ENCODE results near the gene CDX1.

CDX1 gene

DNA sequence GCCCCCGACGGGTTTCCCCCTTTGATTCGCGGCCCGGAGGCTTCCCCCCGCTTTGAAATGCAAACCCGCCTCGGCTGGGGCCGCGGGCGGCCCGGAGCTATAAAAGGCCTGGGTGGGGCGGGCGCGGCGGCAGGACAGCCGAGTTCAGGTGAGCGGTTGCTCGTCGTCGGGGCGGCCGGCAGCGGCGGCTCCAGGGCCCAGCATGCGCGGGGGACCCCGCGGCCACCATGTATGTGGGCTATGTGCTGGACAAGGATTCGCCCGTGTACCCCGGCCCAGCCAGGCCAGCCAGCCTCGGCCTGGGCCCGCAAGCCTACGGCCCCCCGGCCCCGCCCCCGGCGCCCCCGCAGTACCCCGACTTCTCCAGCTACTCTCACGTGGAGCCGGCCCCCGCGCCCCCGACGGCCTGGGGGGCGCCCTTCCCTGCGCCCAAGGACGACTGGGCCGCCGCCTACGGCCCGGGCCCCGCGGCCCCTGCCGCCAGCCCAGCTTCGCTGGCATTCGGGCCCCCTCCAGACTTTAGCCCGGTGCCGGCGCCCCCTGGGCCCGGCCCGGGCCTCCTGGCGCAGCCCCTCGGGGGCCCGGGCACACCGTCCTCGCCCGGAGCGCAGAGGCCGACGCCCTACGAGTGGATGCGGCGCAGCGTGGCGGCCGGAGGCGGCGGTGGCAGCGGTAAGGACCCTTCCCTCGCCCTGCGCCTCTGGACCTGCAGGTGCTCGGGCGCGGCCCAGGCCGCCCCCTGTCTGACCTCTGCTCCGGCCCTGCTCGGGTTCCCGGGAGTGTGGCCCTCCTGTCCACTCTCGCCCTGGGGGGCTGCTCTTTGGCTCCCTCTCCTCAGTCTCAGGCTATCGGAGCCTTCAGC, at the start of gene CDX1:
CDX1 (plus strand) TSS at position 129 of the 862 bp plus-strand sequence; CDS start at position 228, 99 bp downstream.
- H3K27ac Mint-ChIP-seq: peak within 1 kb of the TSS; percentile 79 to 89 (median 88)
- H3K4me1 Mint-ChIP-seq: peaks cover 48% of the 10 kb centered on the region
- peaks cover 34% of the 10 kb centered on the region for H3K27me3 Mint-ChIP-seq (ENCODE audit: low read depth)
- no peaks in the 10 kb centered on the region for H3K36me3 Mint-ChIP-seq (ENCODE audit: low read depth)
- no peaks in the 10 kb centered on the region for H3K9me3 Mint-ChIP-seq
- TF ChIP-seq, protein P1, sequence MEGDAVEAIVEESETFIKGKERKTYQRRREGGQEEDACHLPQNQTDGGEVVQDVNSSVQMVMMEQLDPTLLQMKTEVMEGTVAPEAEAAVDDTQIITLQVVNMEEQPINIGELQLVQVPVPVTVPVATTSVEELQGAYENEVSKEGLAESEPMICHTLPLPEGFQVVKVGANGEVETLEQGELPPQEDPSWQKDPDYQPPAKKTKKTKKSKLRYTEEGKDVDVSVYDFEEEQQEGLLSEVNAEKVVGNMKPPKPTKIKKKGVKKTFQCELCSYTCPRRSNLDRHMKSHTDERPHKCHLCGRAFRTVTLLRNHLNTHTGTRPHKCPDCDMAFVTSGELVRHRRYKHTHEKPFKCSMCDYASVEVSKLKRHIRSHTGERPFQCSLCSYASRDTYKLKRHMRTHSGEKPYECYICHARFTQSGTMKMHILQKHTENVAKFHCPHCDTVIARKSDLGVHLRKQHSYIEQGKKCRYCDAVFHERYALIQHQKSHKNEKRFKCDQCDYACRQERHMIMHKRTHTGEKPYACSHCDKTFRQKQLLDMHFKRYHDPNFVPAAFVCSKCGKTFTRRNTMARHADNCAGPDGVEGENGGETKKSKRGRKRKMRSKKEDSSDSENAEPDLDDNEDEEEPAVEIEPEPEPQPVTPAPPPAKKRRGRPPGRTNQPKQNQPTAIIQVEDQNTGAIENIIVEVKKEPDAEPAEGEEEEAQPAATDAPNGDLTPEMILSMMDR (IDR thresholded peaks at IDR 0.05; ENCODE audit: unreplicated experiment in 3 of 3): no peak
- peak within 1 kb of the TSS in 2 of 3 experiments; percentile 50 to 55 for H3K4me3 Mint-ChIP-seq

DNA sequence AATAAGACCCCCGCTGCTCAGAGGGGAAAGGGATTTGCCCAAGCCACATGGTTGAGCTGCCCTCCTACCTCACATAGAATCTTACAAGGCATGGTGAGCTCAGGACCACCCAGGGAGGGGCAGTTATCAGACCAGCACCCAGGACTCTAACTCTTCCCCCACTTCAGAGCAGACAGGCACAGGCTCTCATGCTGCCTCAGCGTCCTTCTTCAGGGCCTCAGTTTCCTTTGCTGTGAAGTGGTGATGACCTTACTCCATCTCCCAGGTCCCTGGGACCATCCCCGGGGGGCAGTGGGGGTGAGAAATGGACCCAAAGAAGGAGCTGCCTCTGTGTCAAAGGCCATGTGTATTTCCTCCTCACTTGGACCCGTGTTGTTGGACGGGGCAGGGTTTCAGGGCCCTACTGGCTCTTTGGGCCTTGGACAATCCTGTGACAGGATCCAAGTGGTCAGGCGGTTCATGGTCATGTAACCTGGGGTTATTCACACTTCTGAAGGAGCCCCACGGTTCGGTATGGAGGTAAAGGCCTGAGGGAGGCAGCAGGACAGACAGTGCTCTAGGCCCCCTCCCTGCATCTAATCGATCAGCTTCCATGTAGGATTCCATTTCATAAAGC, 48.5 kb upstream of the CDX1 start:
- TF ChIP-seq, protein P1 (IDR thresholded peaks at IDR 0.05; ENCODE audit: unreplicated experiment in 3 of 3): no peak
- peaks cover 4% of the 10 kb centered on the region for H3K4me1 Mint-ChIP-seq
- peaks cover 31% of the 10 kb centered on the region for H3K36me3 Mint-ChIP-seq (ENCODE audit: low read depth)
- H3K9me3 Mint-ChIP-seq: no peaks in the 10 kb centered on the region
- peaks cover 5% of the 10 kb centered on the region for H3K27me3 Mint-ChIP-seq (ENCODE audit: low read depth)
- no peak overlapping the region for H3K4me3 Mint-ChIP-seq
- no peak overlapping the region for H3K27ac Mint-ChIP-seq

DNA sequence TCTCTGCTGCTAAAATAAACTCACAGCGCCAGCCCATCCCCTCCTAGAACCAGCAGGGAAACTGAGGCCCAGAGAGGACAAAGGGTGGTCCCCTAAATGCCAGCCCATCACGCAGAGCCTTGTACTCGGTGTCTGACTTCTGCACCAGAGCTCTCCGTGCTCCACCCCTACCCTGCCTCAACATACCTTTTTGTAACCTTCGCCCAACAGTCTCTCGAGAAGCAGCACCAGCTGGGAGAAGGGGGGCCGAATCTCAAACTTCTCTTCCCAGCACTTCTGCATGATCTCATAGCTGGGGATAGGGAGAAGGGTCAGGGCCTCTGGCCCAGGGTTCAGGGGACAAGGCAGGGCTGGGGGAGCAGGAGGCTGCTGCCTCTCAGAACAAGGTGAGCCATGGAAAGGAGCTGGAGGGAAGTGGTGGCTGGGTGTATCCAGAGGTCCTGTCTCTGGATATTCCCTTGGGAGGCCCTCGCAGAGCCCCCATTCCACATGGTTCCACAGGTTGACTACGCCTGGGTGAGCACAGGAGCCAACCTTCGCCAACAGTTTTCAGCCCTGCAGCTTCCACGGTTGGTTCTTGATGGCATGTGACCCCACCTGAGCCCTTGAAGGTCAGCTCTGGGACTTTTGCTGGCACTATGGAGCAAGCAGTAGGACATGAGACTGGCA, 47.9 kb upstream of the CDX1 start:
- Mint-ChIP-seq H3K4me1 (no peaks in the 10 kb centered on the region), H3K4me3 (no peak overlapping the region), H3K9me3 (no peaks in the 10 kb centered on the region), H3K27ac (no peak overlapping the region), H3K36me3 (ENCODE audit: low read depth) (peaks cover 36% of the 10 kb centered on the region), H3K27me3 (ENCODE audit: low read depth) (peaks cover 5% of the 10 kb centered on the region)
- TF ChIP-seq, protein P1 (IDR thresholded peaks at IDR 0.05; ENCODE audit: unreplicated experiment in 3 of 3): no peak

DNA sequence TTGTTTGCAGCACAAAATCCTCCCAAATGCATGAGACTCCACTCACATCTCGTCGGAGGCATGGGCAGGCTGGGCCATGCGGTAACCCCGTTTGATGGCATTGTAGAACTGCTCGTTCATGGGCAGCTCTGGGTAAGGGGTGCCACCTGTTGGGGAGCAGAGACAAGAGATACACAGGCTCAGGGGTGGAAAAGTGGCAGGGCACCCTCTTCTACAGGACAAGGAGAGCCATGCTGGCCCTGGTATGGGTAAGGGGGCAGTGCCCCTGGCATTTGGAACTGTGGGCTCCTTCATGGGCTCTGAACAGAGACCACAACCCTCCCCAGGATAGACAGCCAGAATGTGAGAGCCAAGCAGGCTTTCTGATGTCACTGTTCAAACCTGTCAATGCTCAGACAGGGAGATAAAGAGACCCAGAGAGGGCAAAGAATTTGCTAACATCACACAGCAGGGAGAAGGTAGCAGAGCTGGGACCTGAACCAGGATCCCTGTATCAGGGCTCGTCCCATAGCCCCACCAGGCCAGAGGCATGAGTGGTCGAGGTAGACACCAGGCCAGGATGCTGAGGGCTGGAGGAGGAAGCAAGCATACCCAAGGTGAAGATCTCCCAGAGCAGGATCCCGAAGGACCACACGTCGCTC, 47.0 kb upstream of the CDX1 start:
- H3K9me3 Mint-ChIP-seq: no peaks in the 10 kb centered on the region
- TF ChIP-seq, protein P1 (IDR thresholded peaks at IDR 0.05; ENCODE audit: unreplicated experiment in 3 of 3): no peak
- no peak overlapping the region for H3K27ac Mint-ChIP-seq
- H3K4me3 Mint-ChIP-seq: no peak overlapping the region
- H3K36me3 Mint-ChIP-seq (ENCODE audit: low read depth): peaks cover 36% of the 10 kb centered on the region
- H3K4me1 Mint-ChIP-seq: no peaks in the 10 kb centered on the region
- H3K27me3 Mint-ChIP-seq (ENCODE audit: low read depth): no peaks in the 10 kb centered on the region

DNA sequence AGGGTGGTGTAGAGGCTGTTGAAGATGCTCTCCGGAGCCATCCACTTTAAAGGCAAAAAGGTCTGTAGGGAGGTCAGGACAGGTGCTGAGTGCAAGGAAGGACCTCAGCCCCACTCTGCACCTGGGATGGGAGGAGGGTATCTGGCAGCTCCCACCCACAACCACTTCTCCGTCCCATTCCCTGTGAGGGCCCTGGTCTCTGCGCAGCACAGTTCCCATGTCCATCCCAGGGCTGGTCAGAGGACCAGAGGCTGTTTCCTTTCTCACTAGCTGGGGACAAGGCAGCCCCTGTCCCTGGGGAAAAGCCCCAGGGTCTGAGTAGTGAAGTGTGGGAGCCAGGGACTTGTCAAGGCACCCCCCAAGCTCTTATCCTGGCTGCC, 46.5 kb upstream of the CDX1 start:
- Mint-ChIP-seq H3K27me3 (ENCODE audit: low read depth) (no peaks in the 10 kb centered on the region), H3K4me3 (no peak overlapping the region), H3K27ac (no peak overlapping the region), H3K9me3 (no peaks in the 10 kb centered on the region), H3K4me1 (no peaks in the 10 kb centered on the region), H3K36me3 (ENCODE audit: low read depth) (peaks cover 38% of the 10 kb centered on the region)
- TF ChIP-seq, protein P1 (IDR thresholded peaks at IDR 0.05; ENCODE audit: unreplicated experiment in 3 of 3): no peak
